ENCODE data around the gene NPHP4. TPM values are rescaled to one million over a fixed set of nuclear protein-coding genes. Genes with fewer than 3 reads are reported as not detected.

The NPHP4 gene
- total and polyA plus RNA-seq, 10 of the 15 experiments (the other 5 are each of a cell fraction or from before 2014, with no cell fraction given) = 0.16 to 10.5 (median 3.1) TPM

- Histone ChIP-seq H4K20me1 (ENCODE audit: control insufficient read depth, insufficient read depth) (no peaks in the 10 kb centered on the region), H3K27me3 (replicated peaks in 1 of 2; ENCODE audit: control insufficient read depth in 2 of 2, insufficient read depth in 2 of 2, low read length in 1 of 2) (no peaks in the 10 kb centered on the region), H3K4me3 (no peak overlapping the region), H3K4me2 (ENCODE audit: control insufficient read depth, insufficient read depth) (no peak overlapping the region), H3K79me2 (ENCODE audit: control insufficient read depth, insufficient read depth, low read length) (no peaks in the 10 kb centered on the region), H2AFZ (ENCODE audit: control insufficient read depth, low read depth, low read length) (no peak overlapping the region), H3K27ac (ENCODE audit: control insufficient read depth, insufficient read depth) (no peak overlapping the region), H3K9me3 (replicated peaks; ENCODE audit: control insufficient read depth, insufficient read depth, low read length) (no peaks in the 10 kb centered on the region), H3K9ac (ENCODE audit: control insufficient read depth, insufficient read depth, low read length) (no peak overlapping the region), H3K4me1 (ENCODE audit: control insufficient read depth, insufficient read depth, low read length) (no peaks in the 10 kb centered on the region), H3K36me3 (ENCODE audit: control insufficient read depth in 2 of 2, insufficient read depth in 2 of 2, low read length in 1 of 2) (no peaks in the 10 kb centered on the region)
- FAIRE-seq (no peak), ATAC-seq (no peak), DNase-seq (ENCODE audit: low read depth, low spot score) (no peak)
- in situ Hi-C loops (cut with MboI) = no loop called here
- no TSS peak for BruUV-seq (replicated peaks)
- ChIA-PET POLR2A (no interaction called here), CTCF (no interaction called here), RAD21 (ENCODE audit: unreplicated experiment) (no interaction called here), SMC1A (ENCODE audit: uncharacterized antibody, unreplicated experiment) (no interaction called here)
- intact Hi-C loops (cut with micrococcal nuclease; ENCODE audit: unreplicated experiment) = no loop called here
- 50% methylated on average over 25 of the region's 25 CpGs for WGBS (ENCODE audit: insufficient coverage, insufficient replicate concordance, low lambda C conversion rate, missing lambda C conversion rate)
- no peak for TF ChIP-seq LARP7 (IDR thresholded peaks at IDR 0.05)
- no peak for TF ChIP-seq TBL1XR1 (IDR thresholded peaks at IDR 0.05; ENCODE audit: low read depth, low read length)
- TF ChIP-seq ZBTB4 (CRISPR knock-in tag; IDR thresholded peaks at IDR 0.05) = no peak
- no peak for TF ChIP-seq PBX3 (IDR thresholded peaks at IDR 0.05; ENCODE audit: insufficient replicate concordance, low read depth, low read length)
- no peak for TF ChIP-seq FOXM1 (IDR thresholded peaks at IDR 0.05; ENCODE audit: low read depth, low read length)
- no peak for TF ChIP-seq TARDBP (IDR thresholded peaks at IDR 0.05; ENCODE audit: borderline replicate concordance)
- no peak for TF ChIP-seq SKIL (IDR thresholded peaks at IDR 0.05; ENCODE audit: low read depth, poor library complexity, severe bottlenecking)
- TF ChIP-seq MYC (IDR thresholded peaks at IDR 0.05; ENCODE audit: insufficient read depth, insufficient read length, insufficient replicate concordance, low read length, severe bottlenecking) = no peak
- TF ChIP-seq POU2F2 (IDR thresholded peaks at IDR 0.05; ENCODE audit: borderline replicate concordance, low read depth, low read length) = no peak
- no peak for TF ChIP-seq SREBF1 (IDR thresholded peaks at IDR 0.05; ENCODE audit: low read length)
- TF ChIP-seq KDM1A (IDR thresholded peaks at IDR 0.05; ENCODE audit: borderline replicate concordance) = no peak
- no peak for TF ChIP-seq NFYA (IDR thresholded peaks at IDR 0.05; ENCODE audit: borderline replicate concordance, low read depth, low read length)
- TF ChIP-seq POLR2A (IDR thresholded peaks at IDR 0.05; ENCODE audit: low read depth, low read length) = no peak
- no peak for TF ChIP-seq IRF3 (IDR thresholded peaks at IDR 0.05)
These were observed 178.1 kb downstream of the NPHP4 start for GRCh38 chr1:5814046-5814619.

All from GM12878 (cell line).